Myocyte (in vitro differentiated cells): ENCODE data around the gene RPS6KL1. TPM values are rescaled to one million over a fixed set of nuclear protein-coding genes. Genes with fewer than 3 reads are reported as not detected.

Source experiments
- DNase-seq: peaks from one replicate; pipeline ENCODE4 v3.0.0-alpha.2; 2012; ENCODE audit warnings: low read depth
- polyA plus RNA-seq: library from polyadenylated mRNA; unstranded; fragments of >200 nt; gene quantifications from one replicate; pipeline ENCODE4 v1.2.1, GENCODE V29; 2012; ENCODE audit warnings: missing spikeins
- total RNA-seq: library from RNA; depleted of rRNA; stranded (reverse); fragments of >200 nt; gene quantifications from 2 replicates; pipeline ENCODE4 v1.2.3, GENCODE V29; 2014

Gene RPS6KL1, protein sequence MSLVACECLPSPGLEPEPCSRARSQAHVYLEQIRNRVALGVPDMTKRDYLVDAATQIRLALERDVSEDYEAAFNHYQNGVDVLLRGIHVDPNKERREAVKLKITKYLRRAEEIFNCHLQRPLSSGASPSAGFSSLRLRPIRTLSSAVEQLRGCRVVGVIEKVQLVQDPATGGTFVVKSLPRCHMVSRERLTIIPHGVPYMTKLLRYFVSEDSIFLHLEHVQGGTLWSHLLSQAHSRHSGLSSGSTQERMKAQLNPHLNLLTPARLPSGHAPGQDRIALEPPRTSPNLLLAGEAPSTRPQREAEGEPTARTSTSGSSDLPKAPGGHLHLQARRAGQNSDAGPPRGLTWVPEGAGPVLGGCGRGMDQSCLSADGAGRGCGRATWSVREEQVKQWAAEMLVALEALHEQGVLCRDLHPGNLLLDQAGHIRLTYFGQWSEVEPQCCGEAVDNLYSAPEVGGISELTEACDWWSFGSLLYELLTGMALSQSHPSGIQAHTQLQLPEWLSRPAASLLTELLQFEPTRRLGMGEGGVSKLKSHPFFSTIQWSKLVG
- 17.1 and 23.6 TPM in 2 replicates for total RNA-seq
- polyA plus RNA-seq = 5.4 TPM

DNA sequence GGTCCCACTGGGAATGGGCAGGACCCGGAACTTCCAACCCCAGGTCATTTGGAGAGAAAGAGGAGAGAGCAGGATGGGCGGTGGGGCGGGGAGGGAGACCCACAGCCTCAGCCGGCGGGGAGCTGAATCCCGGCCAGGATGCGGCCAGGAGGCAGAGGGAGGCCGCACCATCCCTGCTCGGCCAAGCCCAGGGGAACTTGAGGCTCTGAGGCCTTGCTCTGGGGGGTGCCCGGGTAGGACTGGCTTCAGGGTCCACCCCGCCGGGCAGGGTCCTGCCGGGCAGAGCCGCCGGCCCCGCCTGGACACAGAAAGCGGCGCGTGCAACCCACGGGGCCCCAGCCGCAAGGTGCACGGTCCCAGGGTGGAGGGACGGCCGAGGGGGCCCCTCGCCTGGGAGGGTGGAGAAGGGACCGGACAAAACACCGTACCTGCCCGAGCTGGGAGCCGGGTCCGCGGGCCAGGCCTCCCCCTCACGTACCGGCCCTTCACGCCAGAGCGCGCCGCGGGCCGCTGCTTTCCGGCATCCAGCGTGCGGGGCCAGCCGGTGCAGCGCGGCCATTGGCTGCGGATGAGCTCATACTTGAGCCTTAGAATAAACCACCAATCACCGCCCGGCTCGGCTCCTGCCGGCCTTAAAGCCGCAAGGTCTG is at the start of gene RPS6KL1:
Gene RPS6KL1 (minus strand): TSS at position 509 of the 650 bp plus-strand sequence. CDS start 1,719 bp downstream, outside the sequence.
- peak; percentile 84 for DNase-seq

DNA sequence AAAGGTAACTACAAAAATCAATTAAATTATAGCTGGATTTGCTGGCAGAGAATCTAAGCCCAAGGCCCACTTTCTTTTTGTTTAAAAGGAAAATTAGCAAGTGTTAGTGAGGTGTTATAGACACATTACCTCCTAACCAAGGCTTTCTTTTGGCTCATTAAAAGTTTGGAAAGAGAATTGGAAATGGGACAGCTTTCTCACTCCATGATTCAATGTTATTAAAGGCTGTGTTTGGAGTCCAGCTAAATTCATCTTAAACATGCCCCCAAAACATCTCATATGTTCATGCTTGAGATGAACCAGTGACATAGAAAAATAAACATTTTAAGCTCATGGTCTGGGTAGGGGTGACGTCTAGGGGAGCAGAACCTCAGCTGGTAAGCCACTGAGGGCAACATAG is 45.8 kb upstream of the RPS6KL1 start:
- no peak for DNase-seq

DNA sequence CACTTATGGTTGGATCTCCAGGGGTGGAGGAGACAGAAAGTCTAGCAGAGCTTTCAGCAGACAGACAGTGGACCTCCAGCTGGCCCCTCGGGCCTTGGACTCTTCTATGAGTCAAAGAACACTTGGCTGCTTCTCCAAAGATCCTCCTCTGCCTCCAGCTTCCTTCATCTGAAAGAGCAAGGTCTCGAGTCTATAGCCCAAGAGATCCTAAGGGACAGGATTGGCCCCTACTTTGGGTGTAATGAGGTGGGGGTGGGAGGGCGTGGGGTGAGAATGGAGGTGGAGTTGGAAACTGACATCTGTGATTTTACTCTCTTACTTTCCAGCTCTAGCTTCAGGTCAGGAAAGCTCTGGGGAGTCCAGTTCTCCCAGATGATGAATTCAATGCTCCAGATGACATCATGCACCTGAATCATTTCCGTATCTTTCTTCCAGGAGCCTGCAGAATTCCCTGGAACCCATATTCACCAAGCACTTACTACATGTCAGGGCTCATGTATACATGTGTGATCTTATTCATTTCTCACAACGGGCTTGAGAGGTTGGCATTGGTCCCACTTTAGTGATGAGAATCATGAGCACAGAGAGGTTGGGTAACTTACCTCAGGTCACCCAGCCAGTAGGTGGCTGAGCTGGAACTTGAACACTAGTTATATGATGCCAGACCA is 42.6 kb upstream of the RPS6KL1 start:
- DNase-seq = no peak

DNA sequence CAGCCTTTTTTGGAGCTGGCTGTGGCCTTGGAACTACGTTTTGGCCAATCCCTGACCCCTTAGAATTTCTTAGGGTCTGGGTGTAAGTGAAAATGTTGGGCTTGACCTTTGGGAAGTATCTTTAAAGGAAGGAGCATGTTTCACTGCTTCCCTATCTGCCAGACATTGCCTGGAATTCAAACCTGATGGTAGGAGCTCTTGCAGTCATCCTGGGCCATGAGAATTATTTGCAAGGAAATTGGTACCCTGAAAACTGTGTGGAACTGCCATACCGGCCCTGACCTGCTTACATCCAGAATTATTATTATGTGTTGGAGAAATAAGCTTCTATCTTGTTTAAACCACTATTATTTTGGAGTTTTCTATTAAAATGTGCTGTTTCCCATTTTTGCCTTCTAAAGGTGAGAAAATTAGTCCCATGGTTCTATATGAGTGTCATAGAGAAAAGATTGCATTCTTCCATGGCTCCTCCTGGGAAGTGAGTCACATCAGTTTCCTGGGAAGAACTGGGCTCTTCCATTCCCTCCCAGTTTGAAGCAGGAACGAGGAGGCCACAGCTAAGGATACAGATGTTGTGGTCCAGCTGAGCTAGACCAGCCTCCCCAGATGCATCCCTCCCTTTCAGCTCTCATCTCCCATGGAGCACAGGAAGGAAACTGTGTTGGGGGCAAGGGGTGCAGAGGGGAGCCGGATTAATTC is 41.9 kb upstream of the RPS6KL1 start:
- DNase-seq = no peak

DNA sequence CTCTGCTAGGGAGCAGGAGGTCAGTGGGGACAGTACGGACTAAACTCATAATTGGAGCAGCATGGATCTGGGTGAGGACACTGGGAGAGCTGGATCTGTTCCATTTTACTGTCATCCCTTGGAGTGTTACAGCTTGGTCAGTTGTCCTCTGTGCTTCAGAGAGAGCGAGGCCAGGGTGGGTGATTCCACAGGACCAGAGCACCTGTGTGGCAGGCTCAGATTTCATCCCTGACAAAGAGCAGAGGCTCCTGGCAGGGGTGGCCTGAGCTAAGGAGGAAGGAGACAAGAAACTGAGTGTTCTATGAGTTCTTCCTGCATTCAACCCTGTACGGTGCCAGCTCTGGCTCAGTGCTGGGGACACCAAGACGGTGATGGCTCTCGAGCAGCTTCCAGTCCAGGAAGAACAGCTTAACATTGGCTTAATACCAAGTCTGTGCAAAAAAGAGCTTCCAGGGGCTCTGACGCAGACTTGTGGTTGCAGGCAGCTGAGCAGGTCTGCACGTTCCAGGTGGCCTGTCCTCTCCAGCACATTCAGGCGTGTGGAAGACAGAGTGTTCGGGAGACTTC is 40.7 kb upstream of the RPS6KL1 start:
- peak; percentile 45 for DNase-seq

DNA sequence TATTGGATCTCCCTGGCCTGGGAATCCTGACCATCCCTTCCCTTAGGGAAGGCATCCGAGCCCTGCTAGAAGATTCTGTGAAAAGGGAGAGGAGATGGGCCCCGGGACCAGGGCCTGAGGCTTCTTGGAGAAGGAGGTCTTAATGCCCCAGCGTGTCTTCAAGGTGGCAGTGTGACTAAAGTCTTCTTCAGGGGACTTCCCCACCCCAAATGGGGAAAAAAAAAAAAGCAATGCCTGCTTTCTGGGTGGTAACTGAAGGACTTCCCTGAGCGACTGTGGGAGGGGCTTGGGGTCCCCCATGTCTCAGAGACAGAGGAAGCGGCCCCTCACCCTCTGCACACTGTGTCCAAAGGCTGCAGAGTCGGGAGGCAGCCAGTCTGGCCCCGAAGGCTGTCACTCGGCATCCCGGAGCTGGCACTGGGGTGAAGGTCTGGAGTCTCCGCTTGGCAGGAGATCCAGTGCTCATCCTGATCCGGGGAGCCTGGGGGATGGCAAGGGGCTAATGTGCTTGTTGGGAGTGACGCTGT is 40.2 kb upstream of the RPS6KL1 start:
- no peak for DNase-seq

DNA sequence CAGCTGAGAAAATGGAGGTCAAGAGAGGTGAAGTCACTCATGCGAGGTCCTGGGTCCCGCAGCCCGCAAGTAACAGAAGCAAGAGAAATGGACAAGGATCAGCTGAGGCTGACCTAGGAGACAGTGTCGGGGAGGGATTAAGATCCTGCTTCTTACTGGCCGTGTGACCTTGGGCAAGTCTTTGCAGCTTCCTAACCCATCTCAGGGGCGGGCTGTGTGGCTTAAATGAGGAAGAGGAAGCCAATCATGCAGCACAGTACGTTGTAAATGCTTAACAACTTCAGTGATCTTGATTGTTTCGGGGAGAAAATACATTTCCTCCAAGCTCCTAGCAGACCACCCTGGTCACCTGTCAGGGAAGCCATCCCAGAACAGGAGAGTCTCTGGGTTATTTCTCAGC is 39.4 kb upstream of the RPS6KL1 start:
- DNase-seq = no peak

DNA sequence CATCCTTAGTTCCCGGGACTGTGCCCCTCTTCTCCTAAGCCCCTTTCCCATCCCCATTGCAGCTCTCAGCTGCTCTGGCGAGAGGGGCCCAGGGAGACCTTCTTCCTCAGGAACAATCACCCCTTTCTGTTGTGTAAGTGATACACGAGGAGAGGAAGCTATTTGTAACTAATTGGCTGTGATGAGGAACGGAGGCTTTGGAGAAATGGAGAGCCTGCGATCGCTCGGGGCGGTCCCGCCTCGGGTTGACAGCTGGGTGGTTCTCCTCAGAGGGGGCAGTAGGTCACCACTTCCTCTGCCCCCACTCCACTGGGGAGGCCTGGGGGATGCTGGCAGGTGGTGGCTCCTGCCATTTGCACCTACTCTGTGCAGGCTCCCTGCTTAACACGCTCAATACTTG is 39.0 kb upstream of the RPS6KL1 start:
- DNase-seq = no peak

DNA sequence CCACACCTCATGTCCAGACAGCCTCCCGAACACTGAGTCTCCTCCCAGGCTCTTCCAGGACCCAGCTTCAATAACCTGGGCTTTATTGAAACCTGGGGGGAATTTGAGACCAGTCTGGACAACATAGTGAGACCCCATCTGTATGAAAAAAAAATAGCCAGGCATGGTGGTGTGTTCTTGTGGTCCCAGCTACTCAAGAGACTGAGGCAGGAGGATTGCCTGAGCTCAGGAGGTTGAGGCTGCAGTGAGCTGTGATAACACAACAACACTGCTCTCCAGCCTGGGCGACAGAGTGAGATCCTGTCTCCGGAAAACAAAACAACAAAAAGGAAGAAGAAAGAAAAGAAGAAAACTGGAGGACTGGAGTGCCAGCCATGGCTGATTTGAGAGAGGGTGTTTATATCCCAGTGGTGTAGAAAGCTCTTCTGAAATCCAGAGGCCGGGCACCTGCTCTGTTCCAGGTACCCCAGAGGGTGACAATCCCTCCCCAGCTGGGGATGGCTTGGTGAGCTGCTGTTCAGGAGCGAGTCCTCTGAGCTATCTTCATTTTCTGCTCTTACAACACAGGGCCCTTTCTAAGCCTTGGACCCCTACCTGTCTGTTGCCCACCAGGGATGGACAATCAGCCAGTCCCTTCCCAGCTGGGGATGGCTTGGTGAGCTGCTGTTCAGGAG is 38.3 kb upstream of the RPS6KL1 start:
- DNase-seq = no peak

DNA sequence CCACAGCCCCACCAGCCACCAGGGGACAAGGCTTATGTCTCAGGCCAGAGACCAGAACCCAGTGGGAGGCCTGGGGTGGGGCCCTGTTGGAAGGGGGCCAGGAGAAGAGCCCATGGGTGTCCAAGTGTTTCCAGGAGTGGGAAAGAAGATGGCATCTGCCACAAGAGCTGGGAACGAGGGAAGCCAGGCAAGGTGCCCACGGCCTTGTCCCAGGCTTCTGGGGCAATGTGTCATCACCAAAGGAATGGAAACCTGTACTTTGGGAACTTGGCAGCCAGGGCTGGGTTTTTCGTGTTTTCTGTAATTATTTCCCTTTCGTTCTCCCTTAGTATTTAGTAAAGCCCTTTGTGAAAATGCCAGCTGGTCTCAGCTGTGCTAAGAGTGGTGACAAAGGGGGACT is 37.7 kb upstream of the RPS6KL1 start:
- no peak for DNase-seq

DNA sequence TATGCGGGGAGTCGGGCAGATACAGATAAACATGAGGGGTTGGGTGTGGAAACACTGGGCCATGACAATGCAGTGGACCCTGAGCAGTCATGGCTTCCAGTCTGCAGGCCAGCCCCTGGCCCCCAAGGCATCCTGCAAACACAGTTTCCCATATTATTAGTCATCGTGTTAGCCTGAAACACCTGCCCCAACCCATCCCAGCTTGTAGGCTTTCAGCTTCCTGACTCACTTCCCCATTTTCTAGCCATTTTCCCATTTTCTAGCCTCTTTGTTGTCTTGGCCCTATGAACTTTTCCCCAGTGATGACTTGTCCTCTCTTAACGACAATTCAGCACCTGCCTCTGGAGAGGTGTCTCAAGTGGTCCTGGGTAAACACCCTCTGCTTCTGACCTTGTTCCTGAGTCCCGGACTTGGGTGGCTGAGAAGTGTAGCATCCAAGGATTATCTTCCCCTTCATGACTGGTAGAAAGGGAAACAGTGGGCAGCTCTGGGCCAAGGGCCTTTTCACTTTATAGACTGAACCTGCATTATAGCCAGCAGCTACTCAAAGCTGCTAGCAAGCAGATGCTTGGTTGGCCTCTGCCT is 36.6 kb upstream of the RPS6KL1 start:
- DNase-seq = no peak

DNA sequence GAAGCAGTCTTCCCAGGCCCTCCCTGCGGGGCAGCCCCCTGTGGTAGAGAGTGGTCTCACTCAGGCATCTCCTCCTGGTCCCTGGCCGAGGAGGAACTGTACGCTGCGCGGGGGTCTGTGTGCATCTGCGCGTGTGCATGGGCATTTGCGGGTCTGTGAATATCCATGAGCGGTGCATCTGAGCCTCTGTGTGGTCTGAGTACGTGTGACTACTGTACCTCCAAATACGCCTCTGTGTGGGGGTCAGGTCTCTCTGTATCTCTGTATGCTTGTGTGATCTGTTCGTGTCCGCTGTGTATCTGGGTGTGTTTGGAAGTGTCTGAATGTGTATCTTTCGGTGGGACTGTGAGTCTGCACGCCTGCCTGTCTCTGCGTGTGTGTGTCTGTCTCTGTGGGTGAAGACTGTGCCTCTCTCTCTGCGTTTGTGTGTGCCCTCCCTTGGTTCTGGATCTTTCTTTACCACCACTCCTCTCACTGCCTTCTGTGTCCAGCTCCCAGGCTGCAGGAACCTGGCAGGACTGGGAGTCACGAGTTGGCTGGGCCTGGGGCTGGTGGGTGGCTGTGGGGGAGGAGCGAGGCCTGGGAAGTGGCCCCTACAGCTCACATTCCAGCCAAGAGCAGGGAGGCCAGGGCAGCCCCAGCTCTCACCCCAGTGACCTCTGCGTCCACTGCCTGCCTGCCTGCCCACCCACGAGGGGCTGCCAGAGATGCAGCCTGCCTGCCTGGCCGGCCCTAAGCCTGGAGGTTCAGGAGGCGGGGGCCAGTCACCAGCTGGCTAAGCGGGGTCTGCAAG is 33.4 kb upstream of the RPS6KL1 start:
- no peak for DNase-seq

DNA sequence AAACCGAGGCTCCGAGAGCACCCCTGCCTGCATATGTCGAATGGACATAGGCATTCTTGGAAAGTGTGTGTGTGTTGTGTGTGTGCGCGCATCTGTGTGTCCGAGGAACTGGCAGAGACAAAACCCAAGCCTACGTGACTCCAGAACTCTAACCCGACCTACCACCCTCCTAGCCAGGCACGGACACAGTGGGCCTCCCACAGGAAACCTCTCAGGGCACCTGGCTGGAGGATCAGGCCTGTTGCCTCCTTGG is 32.9 kb upstream of the RPS6KL1 start:
- no peak for DNase-seq

DNA sequence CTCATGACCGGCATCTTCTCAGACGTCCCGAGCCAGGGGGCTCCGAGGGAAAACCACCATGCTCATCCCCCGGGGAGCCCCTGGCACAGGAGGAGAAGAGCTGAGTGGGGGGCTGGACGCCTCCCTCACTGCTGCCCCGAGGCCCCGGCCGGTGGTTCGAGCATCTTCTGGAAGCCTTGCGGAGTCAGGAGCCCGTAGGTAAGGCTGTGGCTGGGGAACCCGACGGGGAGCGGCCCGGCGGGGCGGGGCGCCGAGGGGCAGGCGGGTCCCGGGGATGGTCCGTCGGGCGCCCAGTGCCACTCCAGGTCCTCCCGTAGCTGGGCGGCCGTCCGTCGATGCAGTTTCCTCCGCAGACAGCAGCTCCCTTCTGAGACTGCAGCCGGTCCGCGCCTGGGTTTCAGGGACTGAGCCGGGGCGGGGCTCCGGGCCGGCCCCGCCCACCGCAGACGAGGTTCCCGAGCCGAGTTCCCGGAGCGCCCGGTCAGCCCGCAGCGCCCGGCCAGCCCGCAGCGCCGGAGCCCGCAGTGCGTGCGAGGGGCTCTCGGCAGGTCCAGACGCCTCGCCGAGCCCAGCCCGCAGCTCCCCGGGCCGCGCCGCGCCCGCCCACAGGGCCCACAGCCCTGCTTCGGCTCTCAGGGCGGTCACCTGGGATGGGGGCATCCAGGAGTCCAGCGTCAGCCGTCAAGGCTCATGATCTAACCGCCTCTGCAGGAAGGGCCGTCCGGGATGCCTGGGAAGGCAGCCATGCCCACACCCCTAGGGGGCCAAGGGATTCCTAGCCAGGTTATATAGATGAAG is 32.4 kb upstream of the RPS6KL1 start, which contains the start of gene PGF:
Gene PGF (minus strand): TSS at position 369 of the 798 bp plus-strand sequence. CDS start 355 bp downstream, at position 14.
- DNase-seq = peak; percentile 59

DNA sequence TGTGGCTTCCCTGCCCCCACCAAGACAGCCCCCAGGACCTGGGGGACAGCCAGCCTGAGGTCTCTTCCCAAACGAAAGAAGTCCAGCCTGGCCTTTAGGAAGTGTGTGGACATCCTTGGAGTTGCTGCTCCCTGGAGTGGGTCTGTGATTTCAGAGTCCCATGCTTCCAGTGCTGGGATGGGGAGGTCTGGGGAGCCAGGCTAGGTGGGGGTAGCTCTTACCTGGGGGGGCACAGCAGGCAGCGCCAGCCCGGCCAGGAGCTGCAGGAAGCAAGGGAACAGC is 31.8 kb upstream of the RPS6KL1 start:
- no peak for DNase-seq

DNA sequence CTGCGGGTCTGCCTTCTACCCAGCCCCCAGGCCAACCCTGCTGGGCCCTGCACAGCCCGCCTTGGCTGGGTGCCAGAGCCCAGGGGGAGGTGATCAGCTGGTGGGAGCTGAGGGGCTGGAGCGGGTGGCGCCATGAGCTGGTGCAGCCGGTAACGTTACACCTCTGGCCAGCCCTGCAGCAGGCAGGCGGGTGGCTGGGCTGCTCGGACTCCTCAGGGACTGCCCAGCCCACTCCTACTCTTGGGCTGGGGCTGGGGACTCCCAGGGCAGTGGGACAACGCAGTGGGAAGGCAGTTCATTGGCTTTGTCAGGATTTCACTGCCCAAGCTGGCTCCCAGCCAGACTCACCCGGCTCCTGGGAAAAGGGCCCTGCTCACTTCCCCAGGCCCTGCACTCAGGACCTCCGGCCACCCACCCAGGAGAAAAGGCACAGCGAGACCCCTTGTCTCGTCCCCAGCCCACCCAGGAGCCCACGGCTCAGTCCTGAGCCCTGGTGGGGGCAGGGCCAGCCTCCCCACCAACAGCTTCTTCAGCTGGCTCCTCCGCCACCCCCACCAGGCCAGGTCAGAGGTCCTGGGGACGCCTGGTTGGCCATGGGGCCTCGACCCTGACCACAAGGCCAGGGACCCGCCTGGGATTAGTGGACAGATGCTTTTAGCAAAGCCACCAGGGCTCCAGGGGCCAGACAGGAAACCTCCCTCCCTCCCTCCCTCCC is 31.3 kb upstream of the RPS6KL1 start:
- peak; percentile 57 for DNase-seq

DNA sequence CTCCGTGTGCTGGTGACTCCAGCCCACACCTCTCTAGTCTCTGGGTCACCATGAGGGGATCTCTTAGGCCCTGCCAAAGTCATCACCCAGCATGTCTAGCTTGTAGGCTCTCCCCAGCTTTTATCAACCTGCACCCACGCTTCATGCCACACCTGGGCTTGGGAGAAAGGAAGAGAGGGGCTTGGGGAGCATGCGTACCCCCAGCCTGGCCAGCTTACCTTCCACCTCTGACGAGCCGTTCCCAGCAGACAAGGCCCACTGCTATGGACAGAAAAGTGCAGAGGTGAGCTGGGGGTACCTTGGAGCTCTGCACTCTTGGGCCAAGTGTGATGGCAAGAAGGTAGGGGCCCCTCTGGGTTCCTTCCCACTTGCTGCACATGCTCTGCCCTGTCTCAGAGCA is 30.6 kb upstream of the RPS6KL1 start:
- no peak for DNase-seq
